ENCODE measurements around the gene ST3GAL2.

ST3GAL2 gene

GRCh38 chr16:70421014-70421413 is 17.9 kb downstream of the ST3GAL2 start:
- H3K4me3 ChIP-seq (ENCODE audit: low read depth, low read length), result no peak overlapping the region
- no peak for TF ChIP-seq CTCF (IDR thresholded peaks at IDR 0.05; ENCODE audit: low read depth, low read length)
- TF ChIP-seq MAX (IDR thresholded peaks at IDR 0.05; ENCODE audit: low read depth, low read length), result no peak
- TF ChIP-seq POLR2A (IDR thresholded peaks at IDR 0.05; ENCODE audit: extremely low read depth, insufficient read length), result no peak
- TF ChIP-seq MYC (IDR thresholded peaks at IDR 0.05; ENCODE audit: low read depth, low read length), result no peak
- DNase-seq (ENCODE audit: low read depth), result no peak

GRCh38 chr16:70419384-70420327 is 19.2 kb downstream of the ST3GAL2 start:
- no peak overlapping the region for H3K4me3 ChIP-seq (ENCODE audit: low read depth, low read length)
- TF ChIP-seq MYC (IDR thresholded peaks at IDR 0.05; ENCODE audit: low read depth, low read length) (no peak), CTCF (IDR thresholded peaks at IDR 0.05; ENCODE audit: low read depth, low read length) (no peak), MAX (IDR thresholded peaks at IDR 0.05; ENCODE audit: low read depth, low read length) (no peak), POLR2A (IDR thresholded peaks at IDR 0.05; ENCODE audit: extremely low read depth, insufficient read length) (no peak)
- no peak for DNase-seq (ENCODE audit: low read depth)

- DNase-seq (ENCODE audit: low read depth), result no peak
- H3K4me3 ChIP-seq (ENCODE audit: low read depth, low read length), result no peak overlapping the region
- TF ChIP-seq MAX (IDR thresholded peaks at IDR 0.05; ENCODE audit: low read depth, low read length) (no peak), CTCF (IDR thresholded peaks at IDR 0.05; ENCODE audit: low read depth, low read length) (no peak), POLR2A (IDR thresholded peaks at IDR 0.05; ENCODE audit: extremely low read depth, insufficient read length) (no peak), MYC (IDR thresholded peaks at IDR 0.05; ENCODE audit: low read depth, low read length) (no peak)
These were observed 19.9 kb downstream of the ST3GAL2 start for GRCh38 chr16:70418993-70419318.

GRCh38 chr16:70418274-70418992 is 20.5 kb downstream of the ST3GAL2 start:
- TF ChIP-seq POLR2A (IDR thresholded peaks at IDR 0.05; ENCODE audit: extremely low read depth, insufficient read length) (no peak), MAX (IDR thresholded peaks at IDR 0.05; ENCODE audit: low read depth, low read length) (no peak), MYC (IDR thresholded peaks at IDR 0.05; ENCODE audit: low read depth, low read length) (no peak), CTCF (IDR thresholded peaks at IDR 0.05; ENCODE audit: low read depth, low read length) (no peak)
- H3K4me3 ChIP-seq (ENCODE audit: low read depth, low read length), result no peak overlapping the region
- no peak for DNase-seq (ENCODE audit: low read depth)

GRCh38 chr16:70417661-70418060 is 21.2 kb downstream of the ST3GAL2 start:
- DNase-seq (ENCODE audit: low read depth), result no peak
- H3K4me3 ChIP-seq (ENCODE audit: low read depth, low read length), result no peak overlapping the region
- TF ChIP-seq CTCF (IDR thresholded peaks at IDR 0.05; ENCODE audit: low read depth, low read length) (no peak), MYC (IDR thresholded peaks at IDR 0.05; ENCODE audit: low read depth, low read length) (no peak), POLR2A (IDR thresholded peaks at IDR 0.05; ENCODE audit: extremely low read depth, insufficient read length) (no peak), MAX (IDR thresholded peaks at IDR 0.05; ENCODE audit: low read depth, low read length) (no peak)

All from NB4 (cell line).